PC-9 (cell line): ENCODE measurements around the gene CEP162. TPM values are rescaled to one million over a fixed set of nuclear protein-coding genes. Genes with fewer than 3 reads are reported as not detected.
"Not testable (repeated sequence)": the region's sequence is repeated elsewhere in the genome, so short reads cannot be mapped to it uniquely, and the experiment has no call there.

Experiments used
- BruUV-seq: library from RNA; stranded (reverse); fragments of 400-500 nt; replicated peaks from 2 replicates; lab custom pipeline; 2021; lab: Mats Ljungman, UMichigan
- CTCF ChIA-PET: fragments of 300-600 bp; sonication (Branson Sonifier 250); formaldehyde crosslinking; loops from one replicate; lab custom pipeline; 2022; ENCODE audit warnings: antibody characterized with exemption; lab: Charles Lee
- POLR2A ChIA-PET: fragments of 300-600 bp; sonication (Branson Sonifier 250); formaldehyde crosslinking; loops from one replicate; lab custom pipeline; 2022; ENCODE audit warnings: antibody characterized with exemption; ENCODE audit not compliant: unreplicated experiment; lab: Charles Lee
- DNase-seq, 2 experiments: peaks; one replicate each; pipeline versions ENCODE4 v3.0.0 to v3.0.0-alpha.2; 2015 to 2022; ENCODE audit warnings: mixed read lengths in 1 of 2
- H2AFZ ChIP-seq: fragments of 200-600 bp; sonication (generic); 2 replicates; pipeline ENCODE4 v1.8.1; 2017; ENCODE audit warnings: antibody characterized with exemption
- H3F3A ChIP-seq: fragments of 200-600 bp; sonication (generic); 2 replicates; pipeline ENCODE4 v1.8.1; 2017; ENCODE audit warnings: antibody characterized with exemption, mild to moderate bottlenecking, low read depth; ENCODE audit not compliant: insufficient read depth
- H3K27ac ChIP-seq: fragments of 200-600 bp; sonication (generic); 2 replicates; pipeline ENCODE4 v1.6.1; 2016; ENCODE audit warnings: mixed run types
- H3K27me3 ChIP-seq: fragments of 200-600 bp; sonication (generic); 2 replicates; pipeline ENCODE4 v1.6.1; 2016; ENCODE audit warnings: low read depth, mixed run types; ENCODE audit not compliant: insufficient read depth
- H3K36me3 ChIP-seq: fragments of 200-600 bp; sonication (generic); 2 replicates; pipeline ENCODE4 v1.6.1; 2016; ENCODE audit warnings: low read depth, mixed run types
- H3K4me1 ChIP-seq: fragments of 200-600 bp; sonication (generic); replicated peaks from 2 replicates; pipeline ENCODE4 v1.6.1; 2016; ENCODE audit warnings: mixed run types; ENCODE audit not compliant: insufficient read depth
- H3K4me2 ChIP-seq: fragments of 200-600 bp; sonication (generic); 2 replicates; pipeline ENCODE4 v1.6.1; 2017; ENCODE audit warnings: mixed run types
- H3K4me3 ChIP-seq: fragments of 200-600 bp; sonication (generic); 2 replicates; pipeline ENCODE4 v1.6.1; 2016; ENCODE audit warnings: mixed run types
- H3K79me2 ChIP-seq: fragments of 200-600 bp; sonication (generic); 2 replicates; pipeline ENCODE4 v1.6.1; 2017; ENCODE audit warnings: low read depth, mixed run types
- H3K9me2 ChIP-seq: fragments of 200-600 bp; sonication (generic); 2 replicates; pipeline ENCODE4 v1.8.1; 2017; ENCODE audit warnings: mild to moderate bottlenecking; ENCODE audit not compliant: insufficient read depth
- H3K9me3 ChIP-seq: fragments of 200-600 bp; sonication (generic); 2 replicates; pipeline ENCODE4 v1.8.1; 2016; ENCODE audit warnings: low read depth; ENCODE audit not compliant: insufficient read depth
- H4K20me1 ChIP-seq: fragments of 200-600 bp; sonication (generic); 2 replicates; pipeline ENCODE4 v1.8.1; 2017; ENCODE audit not compliant: insufficient read depth
- EZH2 ChIP-seq: fragments of 200-600 bp; sonication (generic); IDR thresholded peaks from 2 replicates; pipeline ENCODE4 v1.8.0; 2017; ENCODE audit warnings: antibody characterized with exemption, low read depth
- intact Hi-C: fragments of 100-400 bp; cut with micrococcal nuclease; formaldehyde crosslinking; loops from one replicate; pipeline ENCODE4 v1.10.0; 2022; ENCODE audit not compliant: unreplicated experiment
- total RNA-seq: library from RNA; stranded (reverse); gene quantifications from 2 replicates; pipeline ENCODE4 v1.2.3, GENCODE V29; 2021
- TF ChIP-seq, protein P1 (sequence below): fragments of 200-600 bp; sonication (generic); conservative IDR thresholded peaks from 2 replicates; pipeline ENCODE4 v1.6.1; 2017; ENCODE audit warnings: mixed run types, antibody characterized with exemption, mild to moderate bottlenecking, moderate library complexity

The CEP162 gene
- total RNA-seq, 1 experiment from 2014 or later, result 5.8 TPM

GRCh38 chr6:84086545-84087429, 140.7 kb downstream of the CEP162 start:
- BruUV-seq, result no TSS peak
- H3K27ac ChIP-seq, result no peak overlapping the region
- TF ChIP-seq, protein P1, sequence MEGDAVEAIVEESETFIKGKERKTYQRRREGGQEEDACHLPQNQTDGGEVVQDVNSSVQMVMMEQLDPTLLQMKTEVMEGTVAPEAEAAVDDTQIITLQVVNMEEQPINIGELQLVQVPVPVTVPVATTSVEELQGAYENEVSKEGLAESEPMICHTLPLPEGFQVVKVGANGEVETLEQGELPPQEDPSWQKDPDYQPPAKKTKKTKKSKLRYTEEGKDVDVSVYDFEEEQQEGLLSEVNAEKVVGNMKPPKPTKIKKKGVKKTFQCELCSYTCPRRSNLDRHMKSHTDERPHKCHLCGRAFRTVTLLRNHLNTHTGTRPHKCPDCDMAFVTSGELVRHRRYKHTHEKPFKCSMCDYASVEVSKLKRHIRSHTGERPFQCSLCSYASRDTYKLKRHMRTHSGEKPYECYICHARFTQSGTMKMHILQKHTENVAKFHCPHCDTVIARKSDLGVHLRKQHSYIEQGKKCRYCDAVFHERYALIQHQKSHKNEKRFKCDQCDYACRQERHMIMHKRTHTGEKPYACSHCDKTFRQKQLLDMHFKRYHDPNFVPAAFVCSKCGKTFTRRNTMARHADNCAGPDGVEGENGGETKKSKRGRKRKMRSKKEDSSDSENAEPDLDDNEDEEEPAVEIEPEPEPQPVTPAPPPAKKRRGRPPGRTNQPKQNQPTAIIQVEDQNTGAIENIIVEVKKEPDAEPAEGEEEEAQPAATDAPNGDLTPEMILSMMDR, result no peak
- TF ChIP-seq EZH2, result no peak
- no peaks in the 10 kb centered on the region for H3K4me1 ChIP-seq
- DNase-seq, result no peak
- no peaks in the 10 kb centered on the region for H3F3A ChIP-seq
- H2AFZ ChIP-seq, result no peak overlapping the region
- H3K79me2 ChIP-seq, result no peaks in the 10 kb centered on the region
- no peaks in the 10 kb centered on the region for H4K20me1 ChIP-seq
- H3K36me3 ChIP-seq, result no peaks in the 10 kb centered on the region
- no peak overlapping the region for H3K4me2 ChIP-seq
- ChIA-PET CTCF (no interaction called here), POLR2A (no interaction called here)
- H3K4me3 ChIP-seq, result no peak overlapping the region
- H3K9me3 ChIP-seq, result no peaks in the 10 kb centered on the region
- H3K9me2 ChIP-seq, result no peaks in the 10 kb centered on the region
- intact Hi-C loops, result no loop called here
- no peaks in the 10 kb centered on the region for H3K27me3 ChIP-seq

DNA sequence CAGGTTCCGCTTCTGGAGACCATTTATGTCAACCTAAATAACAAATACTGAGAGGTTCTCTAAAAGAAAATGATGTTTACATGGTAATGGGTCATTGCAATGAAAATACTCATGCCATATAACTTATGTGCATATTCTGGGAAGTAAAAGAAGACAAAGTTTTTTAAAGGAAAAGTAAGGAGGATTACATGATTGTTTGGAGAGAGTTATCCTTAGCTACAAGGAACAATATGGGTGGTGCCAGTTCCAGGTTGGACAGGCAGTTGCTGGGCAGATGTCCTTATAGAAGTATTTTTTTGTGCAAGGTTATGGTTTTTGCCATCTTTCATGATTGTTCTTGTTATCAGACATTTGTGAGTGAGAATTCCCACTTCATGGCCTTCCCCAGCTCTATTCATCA, 141.4 kb downstream of the CEP162 start:
- Histone ChIP-seq H3K4me1 (no peaks in the 10 kb centered on the region), H4K20me1 (no peaks in the 10 kb centered on the region), H3K4me2 (no peak overlapping the region), H3K9me2 (no peaks in the 10 kb centered on the region), H3F3A (no peaks in the 10 kb centered on the region), H3K79me2 (no peaks in the 10 kb centered on the region), H3K36me3 (no peaks in the 10 kb centered on the region), H3K4me3 (no peak overlapping the region), H2AFZ (no peak overlapping the region), H3K27me3 (no peaks in the 10 kb centered on the region), H3K27ac (no peak overlapping the region), H3K9me3 (no peaks in the 10 kb centered on the region)
- ChIA-PET POLR2A (no interaction called here), CTCF (no interaction called here)
- no TSS peak for BruUV-seq
- intact Hi-C loops, result no loop called here
- TF ChIP-seq, protein P1, result no peak
- TF ChIP-seq EZH2, result no peak
- no peak for DNase-seq

- H3K9me2 ChIP-seq, BruUV-seq, H3K4me2 ChIP-seq, H2AFZ ChIP-seq, H3K27ac ChIP-seq, H3K27me3 ChIP-seq, POLR2A ChIA-PET, DNase-seq, intact Hi-C loops, H3F3A ChIP-seq, H3K36me3 ChIP-seq, H3K79me2 ChIP-seq, CTCF ChIA-PET, H3K4me3 ChIP-seq, H3K4me1 ChIP-seq, H3K9me3 ChIP-seq, H4K20me1 ChIP-seq: not testable (repeated sequence)
These were observed 142.7 kb downstream of the CEP162 start for GRCh38 chr6:84084705-84085104.
